Measurements from ENCODE around the gene LARP6.

GRCh38 chr15:70835841-70836240, 18.1 kb downstream of the LARP6 start:
- no peak for TF ChIP-seq CTCF (conservative IDR thresholded peaks at IDR 0.05 in 1 of 2, IDR thresholded peaks at IDR 0.05 in 1 of 2; ENCODE audit: extremely low read depth in 1 of 2, insufficient read depth in 1 of 2, low read depth in 1 of 2, low read length in 2 of 2)
- no peak for TF ChIP-seq EZH2 (IDR thresholded peaks at IDR 0.05; ENCODE audit: borderline replicate concordance, low read length)

Data from mammary epithelial cell (primary cell).